Measurements from ENCODE around the gene JMY.

DNA sequence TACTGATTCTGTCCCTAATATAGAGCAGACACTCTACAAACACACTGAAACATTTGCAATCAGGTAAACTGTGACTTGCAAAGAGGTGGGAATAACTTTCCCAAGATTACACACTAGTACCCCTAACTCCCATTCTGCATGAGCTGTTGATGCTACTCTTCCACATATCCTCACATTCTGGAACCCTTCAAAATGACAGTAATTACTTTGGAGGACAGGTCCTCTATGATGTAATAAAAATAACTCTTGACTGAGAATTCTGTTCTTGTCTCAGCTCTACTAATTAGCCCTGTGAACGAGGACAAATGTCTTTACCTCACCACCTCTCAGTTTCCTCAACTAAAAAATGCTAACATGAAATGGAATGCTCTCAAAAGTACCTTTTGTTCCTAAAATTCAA is 49.5 kb upstream of the JMY start:
- TF ChIP-seq EZH2 (IDR thresholded peaks at IDR 0.05; ENCODE audit: low read length, unreplicated experiment) (no peak), EZH2phosphoT487 (IDR thresholded peaks at IDR 0.05; ENCODE audit: borderline replicate concordance, low read length) (no peak)
- TF ChIP-seq, protein P1, sequence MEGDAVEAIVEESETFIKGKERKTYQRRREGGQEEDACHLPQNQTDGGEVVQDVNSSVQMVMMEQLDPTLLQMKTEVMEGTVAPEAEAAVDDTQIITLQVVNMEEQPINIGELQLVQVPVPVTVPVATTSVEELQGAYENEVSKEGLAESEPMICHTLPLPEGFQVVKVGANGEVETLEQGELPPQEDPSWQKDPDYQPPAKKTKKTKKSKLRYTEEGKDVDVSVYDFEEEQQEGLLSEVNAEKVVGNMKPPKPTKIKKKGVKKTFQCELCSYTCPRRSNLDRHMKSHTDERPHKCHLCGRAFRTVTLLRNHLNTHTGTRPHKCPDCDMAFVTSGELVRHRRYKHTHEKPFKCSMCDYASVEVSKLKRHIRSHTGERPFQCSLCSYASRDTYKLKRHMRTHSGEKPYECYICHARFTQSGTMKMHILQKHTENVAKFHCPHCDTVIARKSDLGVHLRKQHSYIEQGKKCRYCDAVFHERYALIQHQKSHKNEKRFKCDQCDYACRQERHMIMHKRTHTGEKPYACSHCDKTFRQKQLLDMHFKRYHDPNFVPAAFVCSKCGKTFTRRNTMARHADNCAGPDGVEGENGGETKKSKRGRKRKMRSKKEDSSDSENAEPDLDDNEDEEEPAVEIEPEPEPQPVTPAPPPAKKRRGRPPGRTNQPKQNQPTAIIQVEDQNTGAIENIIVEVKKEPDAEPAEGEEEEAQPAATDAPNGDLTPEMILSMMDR (conservative IDR thresholded peaks at IDR 0.05; ENCODE audit: low read depth, low read length): no peak
